ENCODE data around the gene ANTXRL.
"Not testable (repeated sequence)": the region's sequence is repeated elsewhere in the genome, so short reads cannot be mapped to it uniquely, and the experiment has no call there.

ANTXRL gene

DNA sequence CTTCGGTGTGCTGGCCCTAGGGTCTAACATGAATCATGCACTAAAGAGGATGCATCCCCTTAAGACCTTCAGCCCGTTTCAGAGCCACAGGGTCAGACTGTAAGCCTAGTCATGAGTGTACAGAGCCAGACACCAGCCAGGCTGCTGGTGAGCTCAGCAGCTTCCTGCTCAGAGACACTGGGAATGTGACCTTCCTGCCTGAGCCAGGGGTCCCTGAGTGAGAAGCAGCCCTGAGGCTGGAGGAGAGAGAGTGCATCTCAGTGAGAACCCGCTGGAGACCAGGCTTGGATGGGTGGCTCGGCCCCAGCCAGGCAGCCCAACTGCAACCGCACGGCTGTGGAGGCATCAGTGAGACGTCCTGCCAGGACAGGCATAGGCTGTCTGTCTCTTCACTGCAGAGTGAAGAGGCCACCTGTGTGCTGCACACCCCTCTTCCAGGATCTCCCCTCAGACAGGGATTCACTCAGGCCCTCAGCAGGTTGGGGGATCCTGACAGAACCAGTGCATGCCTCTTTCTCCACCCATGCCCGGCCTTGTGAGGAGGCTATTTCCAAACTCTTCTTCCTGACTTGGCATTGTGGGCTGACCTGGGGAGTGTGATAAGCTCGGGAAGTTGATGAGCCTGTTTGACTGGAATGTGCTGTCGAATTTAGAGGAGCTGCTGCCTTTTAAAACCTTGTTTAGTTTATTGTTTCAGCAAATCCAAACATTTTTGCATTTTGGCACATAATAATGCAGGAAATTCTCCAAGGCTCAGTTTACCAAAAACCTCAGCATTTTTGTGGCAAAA, 28.5 kb downstream of the ANTXRL start:
- no CpG with 5 or more reads among the region's 10 CpGs for WGBS (ENCODE audit: extremely low coverage, insufficient coverage, insufficient read length)
- not testable (repeated sequence) for H4K12ac ChIP-seq (ENCODE audit: low read depth, low read length)
- peak overlapping the region; percentile 80 for H4K91ac ChIP-seq (ENCODE audit: low read depth, low read length)

DNA sequence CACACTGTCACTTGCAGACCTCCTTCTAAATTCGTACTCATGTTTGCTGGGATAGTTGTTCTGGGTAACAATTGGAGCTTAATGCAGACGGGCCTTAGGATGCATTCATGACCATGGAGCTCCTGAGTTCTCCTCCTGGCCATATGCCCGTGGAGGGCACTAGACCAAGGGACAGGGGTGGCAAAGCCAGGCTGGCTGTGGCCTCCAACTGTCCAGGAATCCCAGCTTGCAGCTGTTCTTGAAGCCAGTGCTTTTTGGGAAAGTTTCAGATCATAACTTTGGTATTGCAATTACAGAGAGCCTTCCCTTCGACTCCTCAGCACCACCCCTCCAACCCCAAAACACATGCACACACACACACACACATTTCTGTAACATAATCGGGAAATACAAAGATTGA, 30.6 kb downstream of the ANTXRL start:
- Histone ChIP-seq H3K4me2 (ENCODE audit: low read length) (no peak overlapping the region), H4K8ac (ENCODE audit: low read depth, low read length) (no peak overlapping the region), H3K23ac (ENCODE audit: low read length) (no peak overlapping the region), H2BK120ac (ENCODE audit: insufficient read depth, low read length, poor library complexity) (no peak overlapping the region), H2BK12ac (ENCODE audit: low read length) (peak overlapping the region; percentile 46), H3K79me2 (ENCODE audit: control insufficient read depth, insufficient read depth, low read length, poor library complexity) (peaks cover 3% of the 10 kb centered on the region), H3K79me1 (ENCODE audit: low read length) (peaks cover 27% of the 10 kb centered on the region), H3K9ac (ENCODE audit: low read length) (no peak overlapping the region), H3K9me3 (ENCODE audit: insufficient read depth, low read depth, low read length) (no peaks in the 10 kb centered on the region), H3K18ac (ENCODE audit: low read length) (no peak overlapping the region), H3K4me1 (ENCODE audit: control insufficient read depth in 1 of 2, insufficient read depth in 2 of 2, low read length in 2 of 2) (peaks cover 27 to 30% of the 10 kb centered on the region in 2 experiments), H3K4me3 (ENCODE audit: low read depth, low read length) (no peak overlapping the region), H4K91ac (ENCODE audit: low read depth, low read length) (peak overlapping the region; percentile 57), H3K4ac (ENCODE audit: low read depth, low read length) (no peak overlapping the region), H3K27me3 (ENCODE audit: insufficient read depth, low read length) (no peaks in the 10 kb centered on the region), H2AFZ (ENCODE audit: insufficient read depth, low read length, poor library complexity) (no peak overlapping the region), H3K36me3 (ENCODE audit: control insufficient read depth in 1 of 2, insufficient read depth in 2 of 2, low read length in 2 of 2) (no peaks in the 10 kb centered on the region), H2AK5ac (ENCODE audit: low read length) (peak overlapping the region; percentile 71), H3K27ac (ENCODE audit: low read depth, low read length) (no peak overlapping the region), H4K12ac (ENCODE audit: low read depth, low read length) (no peak overlapping the region), H3K14ac (ENCODE audit: low read length) (peak overlapping the region; percentile 37), H2BK5ac (ENCODE audit: low read depth, low read length, poor library complexity) (peak overlapping the region; percentile 8)
- no peak for DNase-seq
- no CpG with 5 or more reads among the region's 5 CpGs for WGBS (ENCODE audit: extremely low coverage, insufficient coverage, insufficient read length)

More for the DNA sequence above, 28.5 kb downstream of the ANTXRL start:
- not testable (repeated sequence) for H2AFZ ChIP-seq (ENCODE audit: insufficient read depth, low read length, poor library complexity); H3K9ac ChIP-seq (ENCODE audit: low read length); H3K36me3 ChIP-seq (ENCODE audit: control insufficient read depth in 1 of 2, insufficient read depth in 2 of 2, low read length in 2 of 2); H3K4ac ChIP-seq (ENCODE audit: low read depth, low read length); H3K23ac ChIP-seq (ENCODE audit: low read length); H3K9me3 ChIP-seq (ENCODE audit: insufficient read depth, low read depth, low read length); H3K79me2 ChIP-seq (ENCODE audit: control insufficient read depth, insufficient read depth, low read length, poor library complexity); H3K27me3 ChIP-seq (ENCODE audit: insufficient read depth, low read length); H3K4me3 ChIP-seq (ENCODE audit: low read depth, low read length)
- peak overlapping the region; percentile 6 for H2BK5ac ChIP-seq (ENCODE audit: low read depth, low read length, poor library complexity)
- H3K4me1 ChIP-seq (ENCODE audit: control insufficient read depth in 1 of 2, insufficient read depth in 2 of 2, low read length in 2 of 2): peaks cover 31 to 40% of the 10 kb centered on the region in 2 experiments
- peak overlapping the region; percentile 6 for H3K4me2 ChIP-seq (ENCODE audit: low read length)
- H3K14ac ChIP-seq (ENCODE audit: low read length): peak overlapping the region; percentile 56
- H3K79me1 ChIP-seq (ENCODE audit: low read length): peaks cover 28% of the 10 kb centered on the region
- H2BK12ac ChIP-seq (ENCODE audit: low read length): peak overlapping the region; percentile 66
- H2AK5ac ChIP-seq (ENCODE audit: low read length): peak overlapping the region; percentile 55
- peak overlapping the region; percentile 43 for H3K18ac ChIP-seq (ENCODE audit: low read length)
- H4K8ac ChIP-seq (ENCODE audit: low read depth, low read length): peak overlapping the region; percentile 59
- H2BK120ac ChIP-seq (ENCODE audit: insufficient read depth, low read length, poor library complexity): peak overlapping the region; percentile 37
- peak; percentile 73 to 84 for DNase-seq
- H3K27ac ChIP-seq (ENCODE audit: low read depth, low read length): peak overlapping the region; percentile 66

DNA sequence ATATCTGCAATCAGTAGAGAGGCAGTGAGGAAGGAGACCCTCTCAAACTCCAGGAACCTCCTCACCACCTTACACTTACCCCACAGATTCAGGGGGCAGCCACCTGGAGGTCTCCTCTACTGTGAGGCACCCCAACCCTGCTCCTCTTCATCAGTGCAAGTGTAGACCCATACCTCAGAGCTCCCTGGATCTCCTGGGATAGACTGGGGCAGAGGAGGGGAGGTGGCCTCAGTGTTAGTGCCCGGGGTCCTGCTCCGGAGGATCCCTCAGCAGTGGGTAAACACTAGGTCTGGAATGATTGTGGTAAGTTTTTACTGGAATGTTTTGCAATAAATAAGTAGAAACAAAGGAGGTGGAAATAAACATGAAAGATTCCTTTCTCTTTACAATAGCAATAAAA, 31.1 kb downstream of the ANTXRL start:
- no CpG with 5 or more reads among the region's 2 CpGs for WGBS (ENCODE audit: extremely low coverage, insufficient coverage, insufficient read length)

DNA sequence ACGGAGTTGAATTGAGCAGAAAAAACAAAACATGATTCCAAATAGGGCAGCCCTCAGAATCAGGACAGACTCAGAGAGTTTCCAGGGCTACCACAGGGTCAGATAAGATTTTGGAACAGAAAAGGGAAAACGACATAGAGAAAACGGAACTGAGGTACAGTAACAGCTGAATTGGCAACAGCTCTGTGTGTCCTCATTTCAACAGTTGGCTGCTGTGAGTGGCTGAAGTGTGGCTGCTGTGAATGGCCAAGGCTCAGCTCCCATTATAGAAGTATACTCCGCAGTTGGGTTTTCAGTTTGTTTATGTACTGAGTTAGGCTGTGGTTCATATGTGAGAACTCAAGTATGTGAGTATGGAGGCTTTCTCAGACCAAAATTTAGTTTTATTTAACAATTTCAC, 32.0 kb downstream of the ANTXRL start:
- Histone ChIP-seq H2BK12ac (ENCODE audit: low read length) (no peak overlapping the region), H3K9me3 (ENCODE audit: insufficient read depth, low read depth, low read length) (no peaks in the 10 kb centered on the region), H3K4me1 (ENCODE audit: control insufficient read depth in 1 of 2, insufficient read depth in 2 of 2, low read length in 2 of 2) (peaks cover 21 to 22% of the 10 kb centered on the region in 2 experiments), H4K91ac (ENCODE audit: low read depth, low read length) (no peak overlapping the region), H3K4me3 (ENCODE audit: low read depth, low read length) (no peak overlapping the region), H2BK120ac (ENCODE audit: insufficient read depth, low read length, poor library complexity) (no peak overlapping the region), H3K4ac (ENCODE audit: low read depth, low read length) (no peak overlapping the region), H2AK5ac (ENCODE audit: low read length) (no peak overlapping the region), H3K27me3 (ENCODE audit: insufficient read depth, low read length) (no peaks in the 10 kb centered on the region), H3K9ac (ENCODE audit: low read length) (no peak overlapping the region), H3K4me2 (ENCODE audit: low read length) (no peak overlapping the region), H3K79me1 (ENCODE audit: low read length) (peaks cover 22% of the 10 kb centered on the region), H4K8ac (ENCODE audit: low read depth, low read length) (no peak overlapping the region), H3K18ac (ENCODE audit: low read length) (no peak overlapping the region), H3K79me2 (ENCODE audit: control insufficient read depth, insufficient read depth, low read length, poor library complexity) (no peaks in the 10 kb centered on the region), H2AFZ (ENCODE audit: insufficient read depth, low read length, poor library complexity) (no peak overlapping the region), H3K36me3 (ENCODE audit: control insufficient read depth in 1 of 2, insufficient read depth in 2 of 2, low read length in 2 of 2) (no peaks in the 10 kb centered on the region), H3K14ac (ENCODE audit: low read length) (peak overlapping the region; percentile 6), H2BK5ac (ENCODE audit: low read depth, low read length, poor library complexity) (no peak overlapping the region), H3K23ac (ENCODE audit: low read length) (no peak overlapping the region), H4K12ac (ENCODE audit: low read depth, low read length) (no peak overlapping the region), H3K27ac (ENCODE audit: low read depth, low read length) (no peak overlapping the region)
- WGBS (ENCODE audit: extremely low coverage, insufficient coverage, insufficient read length): no CpG with 5 or more reads among the region's 4 CpGs
- no peak for DNase-seq

More for the DNA sequence above, 31.1 kb downstream of the ANTXRL start:
- Histone ChIP-seq H2AK5ac (ENCODE audit: low read length) (peak overlapping the region; percentile 0), H4K12ac (ENCODE audit: low read depth, low read length) (no peak overlapping the region), H3K36me3 (ENCODE audit: control insufficient read depth in 1 of 2, insufficient read depth in 2 of 2, low read length in 2 of 2) (no peaks in the 10 kb centered on the region), H3K27me3 (ENCODE audit: insufficient read depth, low read length) (no peaks in the 10 kb centered on the region), H3K9ac (ENCODE audit: low read length) (no peak overlapping the region), H2BK12ac (ENCODE audit: low read length) (peak overlapping the region; percentile 9), H3K79me2 (ENCODE audit: control insufficient read depth, insufficient read depth, low read length, poor library complexity) (peaks cover 3% of the 10 kb centered on the region), H4K8ac (ENCODE audit: low read depth, low read length) (peak overlapping the region; percentile 25), H3K79me1 (ENCODE audit: low read length) (peaks cover 27% of the 10 kb centered on the region), H3K4me3 (ENCODE audit: low read depth, low read length) (no peak overlapping the region), H4K91ac (ENCODE audit: low read depth, low read length) (peak overlapping the region; percentile 68), H3K14ac (ENCODE audit: low read length) (no peak overlapping the region), H2AFZ (ENCODE audit: insufficient read depth, low read length, poor library complexity) (no peak overlapping the region), H3K4me1 (ENCODE audit: control insufficient read depth in 1 of 2, insufficient read depth in 2 of 2, low read length in 2 of 2) (peaks cover 25 to 29% of the 10 kb centered on the region in 2 experiments), H3K4ac (ENCODE audit: low read depth, low read length) (no peak overlapping the region), H3K27ac (ENCODE audit: low read depth, low read length) (no peak overlapping the region), H3K23ac (ENCODE audit: low read length) (no peak overlapping the region), H3K4me2 (ENCODE audit: low read length) (no peak overlapping the region), H3K9me3 (ENCODE audit: insufficient read depth, low read depth, low read length) (no peaks in the 10 kb centered on the region), H2BK120ac (ENCODE audit: insufficient read depth, low read length, poor library complexity) (no peak overlapping the region), H3K18ac (ENCODE audit: low read length) (peak overlapping the region; percentile 42), H2BK5ac (ENCODE audit: low read depth, low read length, poor library complexity) (no peak overlapping the region)
- DNase-seq: no peak

All from trophoblast cell (in vitro differentiated cells and primary cell).